Stimulated activated CD4-positive, alpha-beta T cell treated with anti-CD3 and anti-CD28 coated beads, Interleukin-15, amount 100 ng/mL, for 24 hours (primary cell): Measurements from ENCODE around the gene FAM163B.

Experiments used
- DNase-seq: peaks from one replicate; pipeline ENCODE4 v3.0.0-alpha.2; 2020

The FAM163B gene

GRCh38 chr9:133609311-133610098 lies at the start of gene FAM163B:
TSS of gene FAM163B (minus strand) at chr9:133609389. CDS start at chr9:133580223, 29,166 bp downstream.
- DNase-seq = peak; percentile 55

DNA sequence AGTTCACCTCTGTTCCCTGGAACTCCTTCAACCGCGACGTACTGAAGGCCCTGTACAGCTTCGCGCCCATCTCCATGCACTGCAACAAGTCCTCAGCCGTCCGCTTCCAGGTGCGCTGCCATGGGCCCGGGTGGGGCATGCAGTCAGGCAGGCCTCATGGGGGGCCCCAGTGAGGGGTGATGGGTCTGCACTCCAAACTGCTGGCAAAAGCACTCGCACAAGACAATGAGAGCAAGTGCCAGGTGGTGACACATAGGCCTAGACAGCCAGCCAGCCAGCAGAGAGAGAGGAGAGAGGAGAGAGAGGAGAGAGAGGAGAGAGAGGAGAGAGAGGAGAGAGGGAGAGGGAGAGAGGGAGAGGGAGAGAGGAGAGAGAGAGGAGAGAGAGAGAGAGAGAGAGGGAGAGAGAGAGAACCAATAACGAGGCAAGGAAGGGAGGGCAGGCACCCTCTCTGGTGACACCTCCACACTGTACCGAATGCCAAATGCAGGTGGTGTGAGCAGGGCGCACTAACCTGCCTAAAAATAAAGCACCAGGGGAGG lies 48.0 kb upstream of the FAM163B start:
- no peak for DNase-seq

DNA sequence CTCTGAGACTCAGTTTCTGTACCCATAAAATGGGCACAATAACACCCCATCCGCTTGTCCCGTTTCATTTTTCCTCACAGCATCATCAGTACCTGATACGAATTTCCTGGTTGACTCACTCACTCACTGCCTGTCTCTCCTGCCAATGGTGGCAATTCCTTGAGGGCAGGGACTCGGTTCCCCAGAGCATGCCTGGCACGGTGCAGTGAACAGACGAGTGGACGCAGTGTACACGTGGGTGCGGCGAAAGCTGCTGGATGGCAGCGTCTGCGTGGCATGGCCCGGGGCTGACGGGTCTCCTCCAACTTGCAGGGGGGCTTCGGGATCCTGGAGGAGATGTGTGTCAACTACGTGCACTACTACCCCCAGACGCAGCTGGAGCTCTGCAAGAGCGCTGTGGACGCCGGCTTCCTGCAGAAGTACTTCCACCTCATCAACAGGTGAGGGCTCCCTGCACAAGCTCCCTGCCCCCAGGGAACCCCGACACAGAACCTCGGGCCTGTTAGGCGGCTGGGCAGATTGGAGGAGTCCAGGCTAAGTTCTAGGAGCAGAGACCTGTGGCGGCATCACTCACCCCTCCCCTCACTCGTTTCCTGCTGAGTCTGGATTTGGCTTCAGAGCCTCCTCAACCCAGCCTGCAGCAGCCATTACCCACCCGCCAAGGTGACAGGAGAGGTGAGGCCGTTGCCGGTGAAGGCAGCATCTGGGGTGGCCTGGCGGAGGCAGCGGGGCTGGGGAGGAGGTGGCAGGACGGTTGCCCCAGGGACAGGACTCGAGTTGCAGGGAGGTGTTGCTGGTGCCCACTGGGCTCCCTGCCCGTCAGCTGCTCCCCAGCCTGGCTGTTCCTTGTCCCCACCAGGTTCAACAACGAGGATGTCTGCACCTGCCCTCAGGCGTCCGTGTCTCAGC lies 47.3 kb upstream of the FAM163B start:
- peak; percentile 35 for DNase-seq

GRCh38 chr9:133655701-133656100 lies 46.5 kb upstream of the FAM163B start:
- DNase-seq = no peak

DNA sequence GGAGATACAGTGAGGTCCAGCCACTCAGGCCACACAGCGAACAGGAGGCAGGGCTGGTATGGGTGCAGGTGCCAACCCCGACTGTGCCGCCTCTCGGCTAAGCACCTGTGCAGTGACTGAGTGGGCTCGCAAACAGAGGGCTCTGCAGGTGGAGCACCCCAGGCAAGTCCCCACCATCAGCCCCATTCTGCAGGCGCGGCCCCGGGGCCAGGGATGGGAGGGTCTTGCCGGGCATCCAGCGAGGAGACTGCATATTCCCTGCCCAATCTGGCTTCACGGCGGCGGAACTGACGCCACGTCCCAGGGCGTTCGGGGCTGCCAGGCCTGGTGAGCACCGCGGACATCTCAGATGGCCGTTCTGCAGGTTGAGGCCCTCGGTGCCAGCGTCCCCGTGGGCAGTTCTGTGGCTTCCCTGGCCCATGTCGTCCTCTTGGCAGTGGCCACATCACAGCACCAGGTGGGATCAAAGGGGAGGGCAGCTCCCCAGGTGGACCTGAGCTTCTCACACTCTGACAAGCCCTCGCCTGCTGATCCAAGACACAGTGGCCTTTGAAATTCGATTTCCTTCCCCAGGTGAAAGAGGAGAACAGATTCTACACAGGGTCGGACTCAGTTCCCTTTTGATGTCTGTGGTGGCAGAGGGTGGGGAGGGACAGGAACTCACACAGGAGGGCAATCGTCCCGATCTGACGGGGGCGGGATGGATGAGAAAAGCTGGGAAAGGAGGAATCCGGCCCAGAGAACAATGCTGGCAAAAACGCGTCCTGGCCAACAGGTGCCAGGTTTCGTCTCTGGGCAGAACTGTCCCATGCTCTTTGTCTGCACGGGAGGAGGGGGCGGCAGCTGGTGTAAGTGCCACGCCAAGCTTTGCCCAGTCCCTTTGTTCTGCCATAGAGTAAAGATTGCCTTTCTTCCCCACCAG lies 45.8 kb upstream of the FAM163B start:
- DNase-seq = no peak

DNA sequence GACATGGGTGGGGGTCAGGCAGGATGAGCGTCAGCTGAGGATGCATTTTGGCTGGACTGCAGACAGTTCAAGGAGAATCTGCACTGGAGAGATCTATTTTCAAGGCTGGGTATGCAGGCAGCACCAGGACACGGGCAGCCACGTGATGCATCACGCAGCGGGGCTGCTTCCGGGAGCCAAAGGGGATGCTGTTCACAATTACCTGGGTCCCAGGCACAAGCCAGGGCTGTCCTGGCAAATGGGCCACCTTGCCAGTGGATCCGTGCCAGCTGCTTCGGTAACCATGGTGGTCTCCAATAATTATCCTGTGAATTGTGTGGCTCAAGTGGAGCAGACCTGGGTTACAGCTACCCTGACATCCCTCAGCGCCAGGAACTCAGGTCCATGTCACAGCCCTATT lies 44.4 kb upstream of the FAM163B start:
- DNase-seq = no peak

DNA sequence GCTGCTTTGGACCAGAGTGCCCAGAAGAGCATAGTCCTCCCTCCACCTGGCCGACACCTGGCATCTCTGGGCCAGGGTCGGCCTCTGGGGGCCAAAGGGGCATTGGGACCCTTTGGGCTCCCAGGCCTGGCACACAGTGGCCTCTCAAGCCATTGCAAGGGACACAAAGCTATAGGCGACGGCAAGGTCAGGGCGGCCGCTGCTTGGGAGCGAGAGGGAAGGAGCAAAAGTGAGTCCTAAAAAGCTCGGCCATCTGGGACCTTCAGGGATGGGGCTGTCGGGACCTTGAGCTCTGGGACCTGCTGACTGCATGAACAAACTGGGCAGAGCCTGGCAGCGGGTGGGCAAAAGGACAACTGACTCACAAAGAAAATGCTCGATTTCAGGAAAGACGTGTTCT lies 40.8 kb upstream of the FAM163B start:
- no peak for DNase-seq

DNA sequence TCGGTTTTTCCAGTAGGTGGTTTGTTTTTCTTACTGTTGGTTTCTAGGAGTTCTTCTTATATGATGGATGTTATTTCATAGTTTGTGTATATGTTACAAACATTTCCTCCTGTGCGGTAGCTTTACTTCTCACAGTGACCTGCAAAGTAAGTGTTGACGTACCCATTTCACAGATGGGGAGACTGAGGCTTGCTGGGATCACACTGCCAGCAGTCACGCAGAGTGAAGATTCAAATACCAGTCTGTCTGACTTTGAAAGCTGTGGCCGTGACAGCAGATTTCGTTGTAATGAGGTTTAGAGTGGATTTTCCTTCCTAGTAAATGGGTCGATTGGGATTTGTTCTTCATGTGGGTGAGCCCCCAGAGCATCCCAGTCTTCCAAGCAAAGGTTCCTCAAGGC lies 40.0 kb upstream of the FAM163B start:
- no peak for DNase-seq

DNA sequence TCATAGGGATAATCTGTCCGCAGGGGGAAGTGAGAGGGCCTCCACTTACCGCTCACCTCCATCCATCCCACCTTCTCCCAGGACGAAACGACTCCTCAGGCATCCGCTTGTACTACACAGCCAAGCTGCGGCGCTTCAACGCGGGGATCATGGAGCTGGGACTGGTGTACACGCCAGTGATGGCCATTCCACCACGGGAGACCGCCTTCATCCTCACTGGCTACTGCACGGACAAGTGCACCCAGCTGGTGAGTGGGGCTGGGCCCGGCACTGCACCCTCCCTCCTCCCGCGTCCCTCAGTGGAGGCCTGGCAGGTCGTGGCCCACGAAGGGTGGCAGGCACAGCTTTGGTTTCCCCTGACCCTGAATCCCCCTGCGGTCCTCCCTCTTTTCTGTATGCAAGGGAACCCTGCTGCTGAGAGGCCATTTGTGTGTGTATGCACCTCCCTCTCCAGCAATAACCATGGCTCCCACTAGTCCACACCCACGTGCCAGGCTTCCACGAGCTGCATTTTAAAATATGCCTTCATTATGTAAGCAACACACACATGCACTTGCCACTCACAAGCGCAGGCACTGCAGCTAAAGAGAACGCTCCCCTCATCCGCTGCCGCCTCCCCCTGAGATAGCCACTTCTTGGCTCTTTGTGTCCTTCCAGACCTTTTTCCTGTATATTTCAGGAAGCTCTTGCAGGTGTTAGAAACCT lies 38.7 kb upstream of the FAM163B start:
- DNase-seq = no peak

DNA sequence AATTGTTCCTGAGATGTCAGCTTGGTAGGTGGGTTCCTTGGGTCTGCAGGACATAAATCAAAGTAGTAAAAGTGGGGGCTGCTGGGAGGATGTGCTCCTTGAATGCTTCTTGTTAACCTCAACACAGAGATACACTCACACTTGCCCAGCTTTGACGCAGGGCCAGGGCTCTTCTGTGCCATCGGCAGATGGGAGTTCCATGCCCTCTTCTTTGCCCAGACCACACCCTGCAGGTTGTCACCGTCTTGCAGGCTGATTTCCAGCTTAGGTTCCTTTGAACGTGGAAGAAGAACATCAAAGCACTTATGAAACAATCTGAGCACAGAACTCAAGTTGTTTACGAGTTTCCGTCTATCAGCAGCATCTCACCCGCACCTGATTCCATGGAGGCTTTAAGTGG lies 38.0 kb upstream of the FAM163B start:
- DNase-seq = no peak

GRCh38 chr9:133645021-133645765 lies 36.0 kb upstream of the FAM163B start:
- no peak for DNase-seq

DNA sequence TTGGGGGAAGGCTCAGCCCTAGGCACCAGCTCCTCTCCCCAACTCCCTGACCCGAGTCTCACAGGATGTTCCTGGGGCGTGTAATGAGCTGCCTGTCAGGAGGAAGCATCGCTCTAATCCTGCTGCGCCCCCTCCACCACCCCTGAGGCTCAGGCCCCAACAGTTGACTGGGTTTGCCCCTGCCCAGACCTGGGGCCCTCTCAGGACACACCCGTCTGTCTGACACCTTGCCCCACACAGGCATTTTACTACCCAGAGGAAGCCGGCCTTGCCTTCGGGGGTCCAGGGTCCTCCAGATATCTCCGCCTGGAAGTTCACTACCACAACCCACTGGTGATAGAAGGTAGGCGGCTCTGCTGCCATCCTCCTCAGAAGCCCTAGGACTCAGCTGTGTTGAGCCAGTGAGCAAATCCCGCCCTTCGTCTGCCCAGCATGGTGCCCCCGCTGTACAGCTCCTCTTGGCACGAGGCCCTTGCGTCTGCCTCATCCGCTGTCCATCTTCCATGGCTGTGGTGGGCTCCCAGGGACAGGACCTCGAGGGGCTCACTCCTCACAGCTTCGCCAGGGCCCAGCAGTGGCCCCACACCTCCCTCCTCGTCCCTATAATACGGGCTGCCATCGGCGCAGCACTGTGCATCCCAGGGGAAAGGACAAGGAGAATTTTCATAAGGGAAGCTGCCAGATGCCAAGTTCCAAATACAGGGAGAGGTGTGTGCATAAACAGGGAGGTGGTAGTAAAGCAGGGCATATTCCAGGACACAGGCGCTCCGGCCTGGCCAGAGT lies 35.0 kb upstream of the FAM163B start:
- DNase-seq = no peak

DNA sequence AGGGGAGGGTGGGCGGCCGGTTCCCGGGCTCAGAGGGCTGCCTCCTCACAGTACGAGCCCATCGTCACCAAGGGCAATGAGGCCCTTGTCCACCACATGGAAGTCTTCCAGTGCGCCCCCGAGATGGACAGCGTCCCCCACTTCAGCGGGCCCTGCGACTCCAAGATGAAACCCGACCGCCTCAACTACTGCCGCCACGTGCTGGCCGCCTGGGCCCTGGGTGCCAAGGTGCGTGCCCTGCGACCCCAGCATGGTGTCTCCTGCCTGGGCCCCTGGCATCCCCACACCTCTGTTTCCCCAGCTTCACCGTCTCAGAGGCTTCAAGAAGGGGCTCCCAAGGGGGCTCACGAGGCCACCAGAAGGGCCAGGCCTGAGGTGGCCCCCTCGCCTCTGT lies 34.2 kb upstream of the FAM163B start:
- no peak for DNase-seq

DNA sequence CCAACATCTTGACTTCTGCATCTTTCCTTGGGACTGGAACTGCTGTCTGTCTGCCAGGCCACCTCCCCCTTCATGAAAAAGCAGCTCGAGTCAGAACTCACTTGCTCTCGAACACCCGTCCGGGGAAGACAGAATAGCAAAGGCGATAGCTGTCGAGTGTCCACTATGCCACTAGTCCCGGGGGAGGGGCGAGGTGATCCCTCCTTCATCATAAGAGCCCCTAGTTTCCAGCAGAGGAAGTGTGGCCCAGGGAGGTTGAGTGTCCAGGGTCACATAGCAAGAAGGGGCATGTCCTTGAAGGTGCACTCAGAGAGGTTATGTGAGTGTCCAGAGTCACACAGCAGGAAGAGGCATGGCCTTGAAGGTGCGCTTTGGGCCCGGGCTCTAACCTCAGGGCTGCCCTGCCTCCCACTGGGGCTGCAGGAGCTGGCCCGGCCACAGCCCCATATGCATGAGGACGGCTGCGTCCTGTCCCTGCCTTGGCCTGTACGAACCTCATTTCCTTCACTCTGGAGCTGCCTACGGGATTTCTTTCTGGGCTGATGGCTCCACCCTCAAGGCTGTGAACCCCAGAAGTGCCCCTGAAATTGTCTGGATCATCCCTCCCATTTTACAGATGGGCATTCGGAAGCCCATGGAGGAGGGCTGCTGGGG lies 33.6 kb upstream of the FAM163B start:
- DNase-seq = no peak

- no peak for DNase-seq
Observed at GRCh38 chr9:133641861-133642595, 32.8 kb upstream of the FAM163B start.

DNA sequence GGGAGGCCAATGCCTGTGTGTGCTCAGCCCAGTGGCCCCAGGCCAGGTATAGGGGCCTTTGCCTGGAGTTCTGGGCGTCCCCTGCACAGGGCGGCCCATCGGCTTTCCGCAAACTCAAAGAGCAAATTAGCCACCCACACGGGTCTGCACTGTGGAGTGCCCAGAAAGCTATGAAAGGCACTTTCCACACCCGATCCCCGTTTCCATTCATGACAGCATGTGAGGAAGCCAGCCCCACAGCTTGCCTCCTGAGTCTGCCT lies 32.1 kb upstream of the FAM163B start:
- DNase-seq = no peak

DNA sequence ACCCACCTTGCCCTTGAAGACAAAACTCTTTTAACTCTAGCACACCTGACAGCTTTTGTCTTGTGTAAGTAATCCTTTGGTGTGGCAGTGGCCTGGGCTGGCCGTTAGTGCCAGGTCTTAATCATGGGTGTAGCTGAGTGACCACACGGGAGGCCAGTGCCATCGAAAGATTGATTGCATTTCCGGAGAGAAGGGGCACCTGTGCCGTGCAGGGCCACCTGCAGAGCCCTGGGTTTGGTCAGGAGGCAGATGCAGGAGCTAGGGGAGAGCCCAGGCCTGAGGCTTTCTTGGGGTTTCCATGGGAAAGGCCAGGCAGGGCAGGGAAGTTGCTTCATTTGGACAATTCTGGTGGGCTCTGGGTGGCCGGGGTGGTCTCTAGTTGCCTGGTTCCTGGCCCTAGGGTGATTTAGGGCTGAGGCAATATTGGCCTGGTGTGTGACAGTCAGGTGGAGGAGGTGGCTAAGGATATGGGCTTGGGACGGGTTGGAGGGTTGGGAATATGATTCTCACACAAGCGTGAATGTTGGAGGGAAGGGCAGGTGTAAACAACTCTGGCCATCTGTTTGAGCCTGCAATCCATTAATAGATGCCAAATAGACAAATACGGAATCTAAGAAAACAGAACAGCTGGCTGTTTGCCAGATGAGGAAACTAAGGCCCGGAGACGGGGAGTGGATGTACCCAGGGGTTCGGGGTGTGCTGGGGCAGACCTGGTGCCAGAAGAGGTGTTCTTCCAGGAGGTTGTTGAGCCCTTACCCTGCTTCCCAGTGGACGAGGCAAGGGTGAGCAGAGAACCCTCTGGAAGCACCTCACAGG lies 31.6 kb upstream of the FAM163B start:
- DNase-seq = no peak

DNA sequence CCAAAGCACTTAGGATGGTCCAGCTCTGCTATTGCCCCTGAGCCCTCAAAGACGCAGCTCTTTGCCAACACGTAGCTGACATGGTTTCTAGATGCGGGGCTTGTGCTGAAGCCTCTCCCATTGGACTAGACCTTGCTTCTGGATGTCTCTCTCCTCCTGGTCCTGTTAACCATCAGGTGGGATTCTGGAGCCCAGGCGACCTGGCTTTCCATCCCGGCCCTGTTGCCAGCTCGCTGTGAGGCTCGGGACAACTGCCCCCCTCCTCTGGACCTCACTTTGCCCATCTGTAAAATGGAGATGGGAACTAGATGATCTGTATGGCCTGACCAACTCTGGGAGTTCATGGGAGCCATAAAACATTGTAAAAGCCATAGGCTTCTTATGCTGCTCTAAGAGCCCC lies 31.0 kb upstream of the FAM163B start:
- no peak for DNase-seq

DNA sequence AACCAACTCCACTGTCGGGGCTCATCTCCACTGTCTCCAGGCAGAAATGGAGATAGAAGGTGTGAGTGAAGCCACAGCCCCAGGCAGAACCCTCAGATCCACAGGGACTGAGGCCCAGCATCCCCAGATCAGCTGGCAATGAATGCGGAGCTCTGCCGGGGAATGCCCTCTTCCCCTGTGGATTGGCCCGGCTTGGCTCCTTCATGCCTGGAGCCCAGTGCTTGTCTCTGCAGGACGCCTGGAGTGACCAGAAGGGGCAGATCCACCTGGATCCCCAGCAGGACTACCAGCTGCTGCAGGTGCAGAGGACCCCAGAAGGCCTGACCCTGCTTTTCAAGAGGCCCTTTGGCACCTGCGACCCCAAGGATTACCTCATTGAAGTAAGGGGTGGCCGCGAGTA lies 30.4 kb upstream of the FAM163B start:
- no peak for DNase-seq
